NCI-H446 treated with DMSO at 0.1 percent for 48 hours (cell line): ENCODE measurements around the gene MAD1L1.

ENCODE experiments used
- DNase-seq: peaks from one replicate; lab custom pipeline; 2025; lab: John Stamatoyannopoulos, UW

Gene MAD1L1

GRCh38 chr7:2030475-2031450 lies 202.0 kb downstream of the MAD1L1 start:
- no peak for DNase-seq

- no peak for DNase-seq
Measured at GRCh38 chr7:2029936-2030335, 202.8 kb downstream of the MAD1L1 start.

- no peak for DNase-seq
Measured at GRCh38 chr7:2029211-2029905, 203.4 kb downstream of the MAD1L1 start.

GRCh38 chr7:2028733-2029132 lies 204.0 kb downstream of the MAD1L1 start:
- no peak for DNase-seq

- DNase-seq, result no peak
Measured at GRCh38 chr7:2025188-2025587, 207.6 kb downstream of the MAD1L1 start.

- DNase-seq, result no peak
Measured at GRCh38 chr7:2024567-2024918, 208.2 kb downstream of the MAD1L1 start.

GRCh38 chr7:2023877-2024566 lies 208.7 kb downstream of the MAD1L1 start:
- no peak for DNase-seq

- DNase-seq, result no peak
Measured at GRCh38 chr7:2022737-2023250, 210.0 kb downstream of the MAD1L1 start.

- no peak for DNase-seq
Measured at GRCh38 chr7:2022021-2022409, 210.7 kb downstream of the MAD1L1 start.

GRCh38 chr7:2019711-2020511 lies 212.8 kb downstream of the MAD1L1 start:
- DNase-seq, result no peak

GRCh38 chr7:2019461-2019710 lies 213.4 kb downstream of the MAD1L1 start:
- DNase-seq, result no peak

GRCh38 chr7:2018569-2019460 lies 213.9 kb downstream of the MAD1L1 start:
- no peak for DNase-seq

- no peak for DNase-seq
Measured at GRCh38 chr7:2017914-2018568, 214.7 kb downstream of the MAD1L1 start.

GRCh38 chr7:2017481-2017891 lies 215.3 kb downstream of the MAD1L1 start:
- no peak for DNase-seq

- no peak for DNase-seq
Measured at GRCh38 chr7:2016761-2017480, 215.8 kb downstream of the MAD1L1 start.

GRCh38 chr7:2016021-2016631 lies 216.6 kb downstream of the MAD1L1 start:
- no peak for DNase-seq

- no peak for DNase-seq
Measured at GRCh38 chr7:2015251-2015871, 217.4 kb downstream of the MAD1L1 start.

GRCh38 chr7:2014391-2015241 lies 218.1 kb downstream of the MAD1L1 start:
- DNase-seq, result no peak
